HG03378 (cell line): ENCODE results near the gene HOXB1.
"Not testable (repeated sequence)": the region's sequence is repeated elsewhere in the genome, so short reads cannot be mapped to it uniquely, and the experiment has no call there.

Experiments used
- ATAC-seq: cut with Tn5 transposase; IDR thresholded peaks from one replicate; pipeline ENCODE4 v1.9.1; 2021; ENCODE audit warnings: mild to moderate bottlenecking, moderate library complexity; ENCODE audit not compliant: unreplicated experiment

The HOXB1 gene

GRCh38 chr17:48544349-48545021 lies 13.7 kb upstream of the HOXB1 start:
- no peak for ATAC-seq

GRCh38 chr17:48543854-48544348 lies 13.1 kb upstream of the HOXB1 start:
- no peak for ATAC-seq

- ATAC-seq, result no peak
These were observed 12.5 kb upstream of the HOXB1 start for GRCh38 chr17:48543107-48543853.

- no peak for ATAC-seq
These were observed 11.9 kb upstream of the HOXB1 start for GRCh38 chr17:48542698-48543106.

- no peak for ATAC-seq
These were observed 11.4 kb upstream of the HOXB1 start for GRCh38 chr17:48542114-48542656.

GRCh38 chr17:48541577-48542113 lies 10.8 kb upstream of the HOXB1 start:
- no peak for ATAC-seq

- ATAC-seq, result no peak
These were observed 10.3 kb upstream of the HOXB1 start for GRCh38 chr17:48541036-48541576.

GRCh38 chr17:48540213-48540612 lies 9.4 kb upstream of the HOXB1 start:
- no peak for ATAC-seq

- no peak for ATAC-seq
These were observed 8.4 kb upstream of the HOXB1 start for GRCh38 chr17:48539177-48539576.

- no peak for ATAC-seq
These were observed 6.5 kb upstream of the HOXB1 start for GRCh38 chr17:48537316-48537715.

GRCh38 chr17:48535793-48536559 lies 5.2 kb upstream of the HOXB1 start:
- ATAC-seq, result not testable (repeated sequence)

- no peak for ATAC-seq
These were observed 1.4 kb upstream of the HOXB1 start for GRCh38 chr17:48532261-48532660.

- no peak for ATAC-seq
These were observed 464 bp downstream of the HOXB1 start for GRCh38 chr17:48530208-48530886.

GRCh38 chr17:48529683-48530009 lies 1.2 kb downstream of the HOXB1 start:
- ATAC-seq, result no peak

- ATAC-seq, result no peak
These were observed 1.7 kb downstream of the HOXB1 start for GRCh38 chr17:48528936-48529682.

GRCh38 chr17:48528153-48528935 lies 2.5 kb downstream of the HOXB1 start:
- ATAC-seq, result no peak

GRCh38 chr17:48527547-48527932 lies 3.3 kb downstream of the HOXB1 start:
- no peak for ATAC-seq

- ATAC-seq, result no peak
These were observed 3.9 kb downstream of the HOXB1 start for GRCh38 chr17:48526608-48527546.
